A673 (cell line): ENCODE data around the gene KIF26B.

ENCODE experiments used
- EZH2 ChIP-seq: fragments of 200-600 bp; sonication (generic); IDR thresholded peaks from 2 replicates; pipeline ENCODE4 v1.6.1; 2017; ENCODE audit warnings: borderline replicate concordance, low read depth, mild to moderate bottlenecking, mixed read lengths, antibody characterized with exemption, low read length; ENCODE audit not compliant: poor library complexity, severe bottlenecking
- TF ChIP-seq, protein P1 (sequence below): fragments of 300-800, 200-600 bp; sonication (generic); conservative IDR thresholded peaks from 2 replicates; pipeline ENCODE4 v1.5.1; 2017; ENCODE audit warnings: low read depth, mild to moderate bottlenecking, antibody characterized with exemption, low read length, moderate library complexity, mixed read lengths

DNA sequence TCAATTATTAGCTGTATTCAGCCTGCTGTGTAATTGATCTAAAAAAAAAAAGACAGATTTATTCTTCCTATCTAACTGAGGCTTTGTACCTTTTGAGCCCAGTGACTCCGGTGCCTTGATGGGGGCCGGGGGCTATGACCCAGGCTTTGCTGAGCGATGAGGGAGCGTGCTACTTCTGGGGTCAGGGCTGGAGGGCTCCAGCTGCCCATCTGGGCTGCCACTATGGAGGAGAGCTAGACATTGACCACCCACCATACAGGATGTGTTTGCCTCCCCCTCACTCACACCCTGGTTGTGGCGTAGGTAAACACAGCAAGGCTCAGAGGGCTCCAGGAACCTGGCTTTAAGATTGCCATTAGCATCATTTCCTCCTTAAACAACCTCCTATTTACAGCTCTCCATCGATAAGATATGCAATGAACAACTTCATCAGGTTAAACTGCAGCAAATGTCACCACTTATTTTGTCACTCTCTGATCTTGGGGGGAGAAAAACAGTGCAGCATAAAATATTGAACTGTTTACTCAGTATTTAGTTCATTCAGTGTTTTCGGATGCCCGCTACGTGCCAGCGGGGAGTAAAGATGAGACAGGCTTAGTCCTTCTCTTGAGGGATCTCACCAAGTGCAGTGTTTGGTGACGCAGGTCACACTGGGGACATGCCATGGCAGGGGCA is 231.6 kb downstream of the KIF26B start:
- TF ChIP-seq, protein P1, sequence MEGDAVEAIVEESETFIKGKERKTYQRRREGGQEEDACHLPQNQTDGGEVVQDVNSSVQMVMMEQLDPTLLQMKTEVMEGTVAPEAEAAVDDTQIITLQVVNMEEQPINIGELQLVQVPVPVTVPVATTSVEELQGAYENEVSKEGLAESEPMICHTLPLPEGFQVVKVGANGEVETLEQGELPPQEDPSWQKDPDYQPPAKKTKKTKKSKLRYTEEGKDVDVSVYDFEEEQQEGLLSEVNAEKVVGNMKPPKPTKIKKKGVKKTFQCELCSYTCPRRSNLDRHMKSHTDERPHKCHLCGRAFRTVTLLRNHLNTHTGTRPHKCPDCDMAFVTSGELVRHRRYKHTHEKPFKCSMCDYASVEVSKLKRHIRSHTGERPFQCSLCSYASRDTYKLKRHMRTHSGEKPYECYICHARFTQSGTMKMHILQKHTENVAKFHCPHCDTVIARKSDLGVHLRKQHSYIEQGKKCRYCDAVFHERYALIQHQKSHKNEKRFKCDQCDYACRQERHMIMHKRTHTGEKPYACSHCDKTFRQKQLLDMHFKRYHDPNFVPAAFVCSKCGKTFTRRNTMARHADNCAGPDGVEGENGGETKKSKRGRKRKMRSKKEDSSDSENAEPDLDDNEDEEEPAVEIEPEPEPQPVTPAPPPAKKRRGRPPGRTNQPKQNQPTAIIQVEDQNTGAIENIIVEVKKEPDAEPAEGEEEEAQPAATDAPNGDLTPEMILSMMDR, result no peak
- no peak for TF ChIP-seq EZH2
